Mesenchymal stem cell (in vitro differentiated cells and primary cell): Measurements from ENCODE around the gene VPS72. TPM values are rescaled to one million over a fixed set of nuclear protein-coding genes. Genes with fewer than 3 reads are reported as not detected.
A peak's percentile ranks its signal among the peaks of the same experiment; 100 is the strongest.

Experiments
- DNase-seq: peaks from one replicate; pipeline ENCODE4 v3.0.0-alpha.2; 2013
- H2AFZ ChIP-seq: one replicate; pipeline ENCODE4 v1.6.1; 2013; ENCODE audit warnings: low read depth, mild to moderate bottlenecking, control low read depth, inconsistent platforms, low read length, moderate library complexity
- H2AK5ac ChIP-seq: 2 replicates; pipeline ENCODE4 v1.6.1; 2013; ENCODE audit warnings: low read length, moderate library complexity, mild to moderate bottlenecking, inconsistent platforms; ENCODE audit not compliant: severe bottlenecking
- H2BK120ac ChIP-seq: one replicate; pipeline ENCODE4 v1.6.1; 2013; ENCODE audit warnings: low read depth, mild to moderate bottlenecking, inconsistent platforms, low read length, moderate library complexity
- H2BK12ac ChIP-seq, 2 experiments: one replicate each; pipeline ENCODE4 v1.6.1; 2013; ENCODE audit warnings: inconsistent platforms in 2 of 2, low read length in 2 of 2, mild to moderate bottlenecking in 2 of 2, moderate library complexity in 2 of 2, control low read depth in 1 of 2
- H2BK15ac ChIP-seq: one replicate; pipeline ENCODE4 v1.6.1; 2013; ENCODE audit warnings: mild to moderate bottlenecking, low read depth, inconsistent platforms; ENCODE audit not compliant: poor library complexity, severe bottlenecking
- H2BK5ac ChIP-seq: 2 replicates; pipeline ENCODE4 v1.6.1; 2013; ENCODE audit warnings: low read depth, mild to moderate bottlenecking, low read length, control low read depth, inconsistent platforms; ENCODE audit not compliant: poor library complexity, severe bottlenecking
- H3K14ac ChIP-seq, 2 experiments: one replicate each; pipeline ENCODE4 v1.6.1; 2013; ENCODE audit warnings: inconsistent platforms in 2 of 2, low read length in 2 of 2, control low read depth in 1 of 2, mild to moderate bottlenecking in 1 of 2, moderate library complexity in 1 of 2
- H3K18ac ChIP-seq, 2 experiments: one replicate each; pipeline ENCODE4 v1.6.1; 2013; ENCODE audit warnings: inconsistent platforms in 2 of 2, low read length in 2 of 2, control low read depth in 1 of 2, low read depth in 1 of 2, mild to moderate bottlenecking in 1 of 2
- H3K23ac ChIP-seq, 2 experiments: one replicate each; pipeline ENCODE4 v1.6.1; 2013; ENCODE audit warnings: inconsistent platforms in 2 of 2, low read length in 2 of 2, mild to moderate bottlenecking in 2 of 2, moderate library complexity in 2 of 2, control low read depth in 1 of 2
- H3K27ac ChIP-seq: 2 replicates; pipeline ENCODE4 v1.5.1; 2013; ENCODE audit warnings: mild to moderate bottlenecking, moderate library complexity, low read length, control low read depth, inconsistent platforms; ENCODE audit not compliant: poor library complexity, severe bottlenecking
- H3K27me3 ChIP-seq, 2 experiments: 2 replicates each; pipeline versions ENCODE4 v1.6.1 to v1.7.0; 2013; ENCODE audit warnings: low read length in 2 of 2, mild to moderate bottlenecking in 2 of 2, moderate library complexity in 2 of 2, control low read depth in 1 of 2, inconsistent platforms in 1 of 2; ENCODE audit not compliant: control insufficient read depth in 1 of 2, insufficient read depth in 1 of 2
- H3K36me3 ChIP-seq, 2 experiments: 2 replicates each; pipeline versions ENCODE4 v1.6.1 to v1.7.0; 2013; ENCODE audit warnings: low read length in 2 of 2, control low read depth in 1 of 2, inconsistent platforms in 1 of 2, low read depth in 1 of 2, mild to moderate bottlenecking in 1 of 2; ENCODE audit not compliant: insufficient read depth in 2 of 2, control insufficient read depth in 1 of 2
- H3K4ac ChIP-seq, 2 experiments: one replicate each; pipeline ENCODE4 v1.6.1; 2013; ENCODE audit warnings: inconsistent platforms in 2 of 2, low read length in 2 of 2, mild to moderate bottlenecking in 2 of 2, moderate library complexity in 2 of 2, control low read depth in 1 of 2, low read depth in 1 of 2
- H3K4me1 ChIP-seq: 2 replicates; pipeline ENCODE4 v1.6.1; 2013; ENCODE audit warnings: low read depth, low read length, control low read depth; ENCODE audit not compliant: control insufficient read depth, insufficient read depth
- H3K4me2 ChIP-seq: 2 replicates; pipeline ENCODE4 v1.6.1; 2013; ENCODE audit warnings: low read length, mild to moderate bottlenecking, inconsistent platforms; ENCODE audit not compliant: poor library complexity, severe bottlenecking
- H3K4me3 ChIP-seq, 2 experiments: 2 replicates each; pipeline versions ENCODE4 v1.5.1 to v1.7.0; 2013; ENCODE audit warnings: low read length in 2 of 2, mild to moderate bottlenecking in 2 of 2, control low read depth in 1 of 2, low read depth in 1 of 2; ENCODE audit not compliant: insufficient read depth in 1 of 2
- H3K79me1 ChIP-seq: replicated peaks from 2 replicates; pipeline ENCODE4 v1.6.1; 2013; ENCODE audit warnings: mild to moderate bottlenecking, control low read depth, low read length, inconsistent platforms; ENCODE audit not compliant: poor library complexity, severe bottlenecking
- H3K9ac ChIP-seq: 2 replicates; pipeline ENCODE4 v1.7.0; 2013; ENCODE audit warnings: mild to moderate bottlenecking, low read length, moderate library complexity
- H3K9me3 ChIP-seq: 2 replicates; pipeline ENCODE4 v1.7.0; 2013; ENCODE audit warnings: mild to moderate bottlenecking, low read length; ENCODE audit not compliant: control insufficient read depth
- H4K8ac ChIP-seq: one replicate; pipeline ENCODE4 v1.6.1; 2013; ENCODE audit warnings: inconsistent platforms, mild to moderate bottlenecking, low read length, moderate library complexity
- H4K91ac ChIP-seq: one replicate; pipeline ENCODE4 v1.6.1; 2013; ENCODE audit warnings: mild to moderate bottlenecking, low read length, inconsistent platforms
- WGBS: methylation state at CpG from one replicate; pipeline ENCODE4 v1.1.7; 2013; ENCODE audit warnings: mixed read lengths; 5-methylcytosine and 5-hydroxymethylcytosine counted together
- polyA plus RNA-seq, 2 experiments: library from polyadenylated mRNA; stranded (reverse); fragments of 200-250 nt; gene quantifications; one replicate each; pipeline ENCODE4 v1.2.3, GENCODE V29; 2013

VPS72 gene
- polyA plus RNA-seq (2013, experiment 1 of 2): 41.7 TPM
- 39.3 TPM for polyA plus RNA-seq (2013, experiment 2 of 2)

GRCh38 chr1:151189637-151190445, at the start of gene VPS72:
Gene VPS72 (minus strand): TSS chr1:151190197. CDS start chr1:151190121, 76 bp downstream.
- Histone ChIP-seq H4K8ac (peak within 1 kb of the TSS; percentile 95), H2BK120ac (no peak within 1 kb of the TSS), H3K9ac (peak within 1 kb of the TSS; percentile 90), H4K91ac (peak within 1 kb of the TSS; percentile 85), H3K4me2 (peak within 1 kb of the TSS; percentile 87), H3K14ac (no peak within 1 kb of the TSS), H3K4me1 (peaks cover 1% of the 10 kb centered on the region), H2AK5ac (no peak within 1 kb of the TSS), H3K9me3 (no peaks in the 10 kb centered on the region), H3K27me3 (no peaks in the 10 kb centered on the region), H3K36me3 (peaks cover 8 to 11% of the 10 kb centered on the region in 2 experiments), H2BK15ac (peak within 1 kb of the TSS; percentile 66), H3K4ac (peak within 1 kb of the TSS; percentile 46 to 49), H3K27ac (peak within 1 kb of the TSS; percentile 90), H3K18ac (peak within 1 kb of the TSS; percentile 72 to 75), H2BK5ac (peak within 1 kb of the TSS; percentile 92), H3K79me1 (peaks cover 21% of the 10 kb centered on the region), H2AFZ (peak within 1 kb of the TSS; percentile 43), H2BK12ac (no peak within 1 kb of the TSS), H3K23ac (no peak within 1 kb of the TSS), H3K4me3 (peak within 1 kb of the TSS; percentile 75 to 90)
- peak; percentile 92 for DNase-seq
- WGBS: under 1% methylated on average over 37 of the region's 42 CpGs

- Histone ChIP-seq H2AK5ac (no peak overlapping the region), H3K18ac (no peak overlapping the region), H3K4me1 (peaks cover 7% of the 10 kb centered on the region), H3K9me3 (no peaks in the 10 kb centered on the region), H2BK5ac (no peak overlapping the region), H3K14ac (no peak overlapping the region), H3K36me3 (peaks cover 56 to 92% of the 10 kb centered on the region in 2 experiments), H3K4me2 (no peak overlapping the region), H4K91ac (no peak overlapping the region), H3K27me3 (no peaks in the 10 kb centered on the region), H3K4ac (no peak overlapping the region), H2BK15ac (no peak overlapping the region), H3K23ac (no peak overlapping the region), H3K27ac (peak overlapping the region; percentile 79), H2BK120ac (no peak overlapping the region), H2BK12ac (no peak overlapping the region), H3K4me3 (peak overlapping the region in 1 of 2 experiments; percentile 39), H4K8ac (no peak overlapping the region), H3K9ac (peak overlapping the region; percentile 59), H3K79me1 (peaks cover 20% of the 10 kb centered on the region), H2AFZ (no peak overlapping the region)
- peak; percentile 80 for DNase-seq
- WGBS: 13% methylated on average over 1 of the region's 1 CpG
Observed at GRCh38 chr1:151238467-151238739, 48.4 kb upstream of the VPS72 start.

GRCh38 chr1:151237678-151238466, 47.9 kb upstream of the VPS72 start:
- Histone ChIP-seq H3K14ac (no peak overlapping the region), H2AFZ (no peak overlapping the region), H3K23ac (no peak overlapping the region), H3K4me1 (peaks cover 7% of the 10 kb centered on the region), H3K36me3 (peaks cover 59 to 91% of the 10 kb centered on the region in 2 experiments), H4K8ac (no peak overlapping the region), H3K79me1 (peaks cover 18% of the 10 kb centered on the region), H2AK5ac (no peak overlapping the region), H3K9ac (peak overlapping the region; percentile 59), H3K18ac (no peak overlapping the region), H3K4me3 (peak overlapping the region in 1 of 2 experiments; percentile 39), H2BK120ac (no peak overlapping the region), H3K27me3 (no peaks in the 10 kb centered on the region), H3K4me2 (no peak overlapping the region), H2BK15ac (no peak overlapping the region), H3K9me3 (no peaks in the 10 kb centered on the region), H3K27ac (peak overlapping the region; percentile 79), H4K91ac (no peak overlapping the region), H3K4ac (no peak overlapping the region), H2BK12ac (no peak overlapping the region), H2BK5ac (no peak overlapping the region)
- no peak for DNase-seq
- 98% methylated on average over 3 of the region's 4 CpGs for WGBS

- Histone ChIP-seq H3K36me3 (peaks cover 60 to 92% of the 10 kb centered on the region in 2 experiments), H3K27me3 (no peaks in the 10 kb centered on the region), H3K4me1 (peaks cover 7% of the 10 kb centered on the region), H3K79me1 (peaks cover 21% of the 10 kb centered on the region), H3K18ac (no peak overlapping the region), H2BK12ac (no peak overlapping the region), H2AK5ac (no peak overlapping the region), H3K27ac (no peak overlapping the region), H4K91ac (no peak overlapping the region), H3K4me3 (no peak overlapping the region), H2BK120ac (no peak overlapping the region), H2BK15ac (no peak overlapping the region), H3K4me2 (no peak overlapping the region), H3K14ac (no peak overlapping the region), H2AFZ (no peak overlapping the region), H3K9ac (no peak overlapping the region), H3K9me3 (no peaks in the 10 kb centered on the region), H3K23ac (no peak overlapping the region), H4K8ac (no peak overlapping the region), H3K4ac (no peak overlapping the region), H2BK5ac (no peak overlapping the region)
- DNase-seq: no peak
- 73% methylated on average over 4 of the region's 6 CpGs for WGBS
Observed at GRCh38 chr1:151235235-151235634, 45.2 kb upstream of the VPS72 start.
